Measurements from ENCODE around the gene NRG2. TPM values are rescaled to one million over a fixed set of nuclear protein-coding genes. Genes with fewer than 3 reads are reported as not detected.

Gene NRG2
- total and polyA plus RNA-seq, 2 donors (not counting 3 experiments of a cell fraction or from before 2014, with no cell fraction given) = 0.26 to 0.42 TPM

GRCh38 chr5:139821806-139822552 lies 221.1 kb downstream of the NRG2 start:
- H3K9me1 ChIP-seq (replicated peaks; ENCODE audit: control insufficient read depth, extremely low read depth, insufficient read depth, low read length) = no peaks in the 10 kb centered on the region
- TF ChIP-seq JUN (IDR thresholded peaks at IDR 0.05; ENCODE audit: borderline replicate concordance, insufficient read depth, insufficient read length, low read depth) (no peak), GATA2 (IDR thresholded peaks at IDR 0.05; ENCODE audit: insufficient read depth, insufficient read length, low read depth, low read length) (no peak), CTCF (IDR thresholded peaks at IDR 0.05; ENCODE audit: extremely low read depth in 1 of 2, insufficient read depth in 1 of 2, low read depth in 1 of 2, low read length in 2 of 2) (no peak), POLR2AphosphoS5 (IDR thresholded peaks at IDR 0.05; ENCODE audit: insufficient read depth, low read depth, low read length) (no peak), MAX (IDR thresholded peaks at IDR 0.05; ENCODE audit: insufficient read depth, insufficient read length) (no peak), POLR2A (IDR thresholded peaks at IDR 0.05; ENCODE audit: low read depth, low read length) (no peak), FOS (IDR thresholded peaks at IDR 0.05; ENCODE audit: borderline replicate concordance, insufficient read depth, low read length) (no peak), EZH2 (IDR thresholded peaks at IDR 0.05; ENCODE audit: borderline replicate concordance, low read depth, low read length, severe bottlenecking) (no peak), MYC (IDR thresholded peaks at IDR 0.05; ENCODE audit: low read depth, low read length) (no peak)
- ChIA-PET CTCF (interaction anchor here (1.3 kb wide), 1 partner anchor 24 kb away, joined by 3 read pairs; no protein-coding TSS in a partner anchor), POLR2A (no interaction called here)
- dilution Hi-C loops (cut with MboI; ENCODE audit: extremely low pct_ligation_motif_present, low sequenced_read_pairs) (no loop called here), intact Hi-C loops (cut with micrococcal nuclease) (no loop called here)
- no peaks in the 10 kb centered on the region for H3K4me1 ChIP-seq (ENCODE audit: control insufficient read depth, extremely low read depth, insufficient read depth, low read length)
- H3K27me3 ChIP-seq (ENCODE audit: control insufficient read depth in 2 of 2, insufficient read depth in 2 of 2, low read length in 2 of 2) = no peaks in the 10 kb centered on the region
- H3K79me2 ChIP-seq (ENCODE audit: control insufficient read depth, insufficient read depth, low read length) = no peaks in the 10 kb centered on the region
- H2AFZ ChIP-seq (ENCODE audit: low read depth, low read length) = no peak overlapping the region
- H3K9ac ChIP-seq (replicated peaks; ENCODE audit: extremely low read depth, insufficient read depth, low read length) = no peak overlapping the region
- BruUV-seq (replicated peaks) = no TSS peak
- no peak for DNase-seq (ENCODE audit: low read depth, low spot score)
- H3K27ac ChIP-seq (ENCODE audit: insufficient read depth, low read depth, low read length) = no peak overlapping the region
- no peaks in the 10 kb centered on the region for H3K9me3 ChIP-seq (replicated peaks; ENCODE audit: control insufficient read depth, insufficient read depth, low read length)
- no peaks in the 10 kb centered on the region for H3K36me3 ChIP-seq (ENCODE audit: control insufficient read depth in 2 of 2, extremely low read depth in 1 of 2, insufficient read depth in 2 of 2, low read length in 2 of 2)
- no peak overlapping the region for H3K4me3 ChIP-seq (replicated peaks in 1 of 3; ENCODE audit: insufficient read depth in 1 of 3, low read depth in 1 of 3, low read length in 3 of 3)
- H3K4me2 ChIP-seq (ENCODE audit: insufficient read depth, low read length) = no peak overlapping the region
- FAIRE-seq = no peak
- H4K20me1 ChIP-seq (replicated peaks; ENCODE audit: control insufficient read depth, extremely low read depth, insufficient read depth, low read length) = no peaks in the 10 kb centered on the region

Measured in endothelial cell of umbilical vein (primary cell).